ENCODE data around the gene CD84.

CD84 gene

GRCh38 chr1:160626509-160627342 lies 47.4 kb upstream of the CD84 start:
- H3K4me2 ChIP-seq (ENCODE audit: low read length) = peak overlapping the region; percentile 96
- H3F3A ChIP-seq (ENCODE audit: control insufficient read depth, insufficient read depth) = peaks cover 13% of the 10 kb centered on the region
- no peak for TF ChIP-seq EZH2phosphoT487 (IDR thresholded peaks at IDR 0.05; ENCODE audit: borderline replicate concordance, low read length)
- no peak for TF ChIP-seq CTCF (IDR thresholded peaks at IDR 0.05; ENCODE audit: low read depth, low read length, poor library complexity, severe bottlenecking)

GRCh38 chr1:160625725-160626498 lies 46.6 kb upstream of the CD84 start:
- H3K4me2 ChIP-seq (ENCODE audit: low read length) = peak overlapping the region; percentile 96
- H3K27me3 ChIP-seq (ENCODE audit: control insufficient read depth, low read length) = peaks cover 10% of the 10 kb centered on the region
- H3K27ac ChIP-seq (ENCODE audit: low read depth, low read length) = peak overlapping the region; percentile 91
- no peaks in the 10 kb centered on the region for H3K9me2 ChIP-seq (replicated peaks; ENCODE audit: control insufficient read depth, low read length)
- TF ChIP-seq EZH2phosphoT487 (IDR thresholded peaks at IDR 0.05; ENCODE audit: borderline replicate concordance, low read length) (no peak), CTCF (IDR thresholded peaks at IDR 0.05; ENCODE audit: low read depth, low read length, poor library complexity, severe bottlenecking) (no peak)
- H3K9me3 ChIP-seq (ENCODE audit: control insufficient read depth, insufficient read depth, low read length) = no peaks in the 10 kb centered on the region
- H3K79me2 ChIP-seq (ENCODE audit: control insufficient read depth, low read length) = no peaks in the 10 kb centered on the region
- H4K20me1 ChIP-seq (ENCODE audit: control insufficient read depth, insufficient read depth, low read depth, low read length) = no peaks in the 10 kb centered on the region
- peaks cover 96% of the 10 kb centered on the region for H3K4me1 ChIP-seq (ENCODE audit: control insufficient read depth, low read length)
- peaks cover 13% of the 10 kb centered on the region for H3F3A ChIP-seq (ENCODE audit: control insufficient read depth, insufficient read depth)
- no peaks in the 10 kb centered on the region for H3K36me3 ChIP-seq (ENCODE audit: control insufficient read depth, low read length)
- peak overlapping the region; percentile 71 for H3K4me3 ChIP-seq (ENCODE audit: low read length)

More at GRCh38 chr1:160626509-160627342, 47.4 kb upstream of the CD84 start:
- peaks cover 10% of the 10 kb centered on the region for H3K27me3 ChIP-seq (ENCODE audit: control insufficient read depth, low read length)
- H3K4me3 ChIP-seq (ENCODE audit: low read length) = peak overlapping the region; percentile 71
- no peaks in the 10 kb centered on the region for H3K36me3 ChIP-seq (ENCODE audit: control insufficient read depth, low read length)
- H3K27ac ChIP-seq (ENCODE audit: low read depth, low read length) = peak overlapping the region; percentile 91; the same call in 1 of the 2 replicates
- no peaks in the 10 kb centered on the region for H3K79me2 ChIP-seq (ENCODE audit: control insufficient read depth, low read length)
- no peaks in the 10 kb centered on the region for H3K9me3 ChIP-seq (ENCODE audit: control insufficient read depth, insufficient read depth, low read length)
- H4K20me1 ChIP-seq (ENCODE audit: control insufficient read depth, insufficient read depth, low read depth, low read length) = no peaks in the 10 kb centered on the region
- H3K9me2 ChIP-seq (replicated peaks; ENCODE audit: control insufficient read depth, low read length) = no peaks in the 10 kb centered on the region
- peaks cover 94% of the 10 kb centered on the region for H3K4me1 ChIP-seq (ENCODE audit: control insufficient read depth, low read length)

- Histone ChIP-seq H3K27me3 (ENCODE audit: control insufficient read depth, low read length) (peaks cover 10% of the 10 kb centered on the region), H3K4me1 (ENCODE audit: control insufficient read depth, low read length) (peaks cover 92% of the 10 kb centered on the region), H4K20me1 (ENCODE audit: control insufficient read depth, insufficient read depth, low read depth, low read length) (no peaks in the 10 kb centered on the region), H3K9me2 (replicated peaks; ENCODE audit: control insufficient read depth, low read length) (no peaks in the 10 kb centered on the region), H3K4me2 (ENCODE audit: low read length) (peak overlapping the region; percentile 96), H3K79me2 (ENCODE audit: control insufficient read depth, low read length) (no peaks in the 10 kb centered on the region), H3K36me3 (ENCODE audit: control insufficient read depth, low read length) (no peaks in the 10 kb centered on the region), H3K27ac (ENCODE audit: low read depth, low read length) (peak overlapping the region; percentile 91), H3F3A (ENCODE audit: control insufficient read depth, insufficient read depth) (peaks cover 13% of the 10 kb centered on the region), H3K4me3 (ENCODE audit: low read length) (peak overlapping the region; percentile 71), H3K9me3 (ENCODE audit: control insufficient read depth, insufficient read depth, low read length) (no peaks in the 10 kb centered on the region)
- TF ChIP-seq EZH2phosphoT487 (IDR thresholded peaks at IDR 0.05; ENCODE audit: borderline replicate concordance, low read length) = no peak
- no peak for TF ChIP-seq CTCF (IDR thresholded peaks at IDR 0.05; ENCODE audit: low read depth, low read length, poor library complexity, severe bottlenecking)
Measured at GRCh38 chr1:160625321-160625720, 46.0 kb upstream of the CD84 start.

Data from DOHH2 (cell line).